Measurements from ENCODE around the gene CEL.
"Not testable (repeated sequence)": the region's sequence is repeated elsewhere in the genome, so short reads cannot be mapped to it uniquely, and the experiment has no call there.

The CEL gene

GRCh38 chr9:133087429-133088145, 25.8 kb downstream of the CEL start:
- no peak for DNase-seq

GRCh38 chr9:133088146-133088750, 26.5 kb downstream of the CEL start:
- DNase-seq: no peak

GRCh38 chr9:133088756-133089155, 27.0 kb downstream of the CEL start:
- DNase-seq: no peak

- no peak for DNase-seq
These were observed 27.5 kb downstream of the CEL start for GRCh38 chr9:133089271-133089671.

- DNase-seq: no peak
These were observed 28.4 kb downstream of the CEL start for GRCh38 chr9:133090187-133090586.

- DNase-seq: no peak
These were observed 29.1 kb downstream of the CEL start for GRCh38 chr9:133090752-133091385.

GRCh38 chr9:133094351-133094750, 32.6 kb downstream of the CEL start:
- not testable (repeated sequence) for DNase-seq

GRCh38 chr9:133094842-133095393, 33.1 kb downstream of the CEL start:
- no peak for DNase-seq

- no peak for DNase-seq
These were observed 36.4 kb downstream of the CEL start for GRCh38 chr9:133098104-133098754.

- no peak for DNase-seq
These were observed 37.1 kb downstream of the CEL start for GRCh38 chr9:133098871-133099270.

GRCh38 chr9:133099726-133100505, 38.1 kb downstream of the CEL start:
- DNase-seq: no peak

- no peak for DNase-seq
These were observed 39.0 kb downstream of the CEL start for GRCh38 chr9:133100506-133101355.

GRCh38 chr9:133101356-133102189, 39.8 kb downstream of the CEL start:
- DNase-seq: no peak

- no peak for DNase-seq
These were observed 40.6 kb downstream of the CEL start for GRCh38 chr9:133102190-133103021.

GRCh38 chr9:133103183-133103986, 41.6 kb downstream of the CEL start:
- DNase-seq: peak; percentile 27 to 38

- DNase-seq: no peak
These were observed 42.3 kb downstream of the CEL start for GRCh38 chr9:133103987-133104505.

GRCh38 chr9:133104718-133105460, 43.1 kb downstream of the CEL start:
- DNase-seq: no peak

- DNase-seq: no peak
These were observed 43.6 kb downstream of the CEL start for GRCh38 chr9:133105461-133105770.
